ENCODE results near the gene TMEM135.

GRCh38 chr11:87072787-87073186, 35.1 kb downstream of the TMEM135 start:
- TF ChIP-seq CTCF (IDR thresholded peaks at IDR 0.05; ENCODE audit: low read depth, low read length, poor library complexity, severe bottlenecking) (no peak), EZH2phosphoT487 (IDR thresholded peaks at IDR 0.05; ENCODE audit: borderline replicate concordance, low read length) (no peak)
